ENCODE results near the gene WDSUB1. TPM values are rescaled to one million over a fixed set of nuclear protein-coding genes. Genes with fewer than 3 reads are reported as not detected.
A peak's percentile ranks its signal among the peaks of the same experiment; 100 is the strongest.

Gene WDSUB1
- total RNA-seq, 2 experiments from 2014 or later: 5.3 to 5.9 TPM

DNA sequence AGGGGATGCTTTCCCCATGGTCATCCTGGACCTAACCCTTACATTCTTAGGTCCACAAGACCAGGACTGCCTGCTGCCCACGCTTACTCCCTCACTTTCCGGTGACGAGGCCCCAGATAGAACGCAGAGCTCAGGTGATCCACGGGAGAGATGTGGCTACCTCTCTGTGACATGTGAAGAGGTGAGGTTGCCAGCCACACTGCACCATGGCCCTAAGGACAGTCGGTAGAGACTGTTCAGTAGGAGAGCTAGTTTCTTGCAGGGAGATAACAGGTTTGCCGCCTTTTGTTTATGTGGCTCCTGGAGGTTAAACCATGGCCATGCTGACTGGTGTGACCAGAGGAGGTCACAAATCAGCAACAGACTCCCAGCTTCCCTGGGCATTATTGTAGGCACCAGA lies 71.4 kb downstream of the WDSUB1 start:
- H3K36me3 Mint-ChIP-seq (ENCODE audit: low read depth): no peaks in the 10 kb centered on the region
- H3K27me3 Mint-ChIP-seq (ENCODE audit: low read depth): no peaks in the 10 kb centered on the region
- H3K4me3 Mint-ChIP-seq: no peak overlapping the region
- POLR2A ChIA-PET: interaction anchor here (0.8 kb wide), 1 partner anchor 51 kb away, joined by 3 read pairs; no protein-coding TSS in a partner anchor
- no peak for ATAC-seq
- CTCF ChIA-PET: interaction anchor here (0.6 to 1.5 kb wide), 2 partner anchors 12 to 96 kb away, joined by 3 to 4 read pairs; no protein-coding TSS in a partner anchor
- peaks cover 3% of the 10 kb centered on the region for H3K4me1 Mint-ChIP-seq (ENCODE audit: low read depth)
- no peaks in the 10 kb centered on the region for H3K9me3 Mint-ChIP-seq (ENCODE audit: insufficient read depth)
- H3K27ac Mint-ChIP-seq: no peak overlapping the region
- DNase-seq: no peak

DNA sequence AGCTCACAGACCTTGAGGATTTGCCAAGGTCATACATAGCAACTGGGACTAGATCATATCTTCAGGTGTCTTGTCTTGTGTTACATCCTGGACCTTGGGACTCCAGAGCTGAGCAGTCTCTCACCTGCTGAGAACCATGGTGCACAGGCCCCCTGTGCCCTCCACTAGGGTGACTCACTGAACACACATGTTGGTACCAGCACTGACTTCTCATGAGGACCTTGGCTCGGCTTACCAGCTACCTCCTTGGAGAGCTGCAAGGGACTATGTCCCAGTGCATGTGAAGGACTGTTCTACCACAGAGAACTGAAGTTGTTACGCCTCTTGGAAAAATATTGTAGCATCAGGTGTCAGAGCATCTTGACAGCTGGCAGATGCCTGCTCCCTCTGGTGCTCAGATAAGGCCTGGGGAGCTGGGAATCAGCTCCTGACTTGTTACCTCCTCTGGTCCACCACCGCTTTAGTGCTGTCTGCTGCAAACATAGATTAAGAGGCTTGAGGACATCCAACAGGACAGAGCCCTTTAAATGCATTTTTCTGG lies 72.1 kb downstream of the WDSUB1 start:
- Mint-ChIP-seq H3K27me3 (ENCODE audit: low read depth) (no peaks in the 10 kb centered on the region), H3K4me3 (no peak overlapping the region), H3K9me3 (ENCODE audit: insufficient read depth) (no peaks in the 10 kb centered on the region), H3K36me3 (ENCODE audit: low read depth) (no peaks in the 10 kb centered on the region), H3K27ac (no peak overlapping the region), H3K4me1 (ENCODE audit: low read depth) (peaks cover 10% of the 10 kb centered on the region)
- ATAC-seq: no peak
- CTCF ChIA-PET: interaction anchor here (0.6 to 1.5 kb wide), 2 partner anchors 13 to 96 kb away, joined by 3 to 4 read pairs; no protein-coding TSS in a partner anchor
- POLR2A ChIA-PET: interaction anchor here (0.6 kb wide), 1 partner anchor 1099 kb away, joined by 3 read pairs; no protein-coding TSS in a partner anchor
- DNase-seq: no peak

DNA sequence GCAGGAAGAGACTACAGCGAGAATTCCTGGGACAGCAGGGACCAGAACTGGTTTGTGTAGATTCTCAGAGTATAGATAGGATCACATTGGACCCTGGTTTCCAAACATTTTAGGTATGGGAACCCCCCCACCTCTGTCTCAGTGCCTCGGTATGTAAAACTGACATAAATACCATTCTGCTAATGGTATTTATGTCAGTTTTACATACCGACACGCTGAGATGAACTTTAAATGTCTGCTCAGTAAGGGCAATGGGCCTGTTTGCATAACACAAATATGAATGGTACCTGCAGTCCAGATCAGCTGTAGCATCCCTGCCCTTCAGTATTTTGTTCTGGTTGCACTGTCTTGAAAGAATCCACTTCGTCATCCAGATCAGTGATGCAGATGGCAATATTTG lies 73.2 kb downstream of the WDSUB1 start:
- Mint-ChIP-seq H3K27me3 (ENCODE audit: low read depth) (no peaks in the 10 kb centered on the region), H3K4me1 (ENCODE audit: low read depth) (peaks cover 14% of the 10 kb centered on the region), H3K27ac (no peak overlapping the region), H3K9me3 (ENCODE audit: insufficient read depth) (no peaks in the 10 kb centered on the region), H3K4me3 (no peak overlapping the region), H3K36me3 (ENCODE audit: low read depth) (no peaks in the 10 kb centered on the region)
- ATAC-seq (no peak), DNase-seq (no peak)
- CTCF ChIA-PET: no interaction called here
- POLR2A ChIA-PET: no interaction called here

DNA sequence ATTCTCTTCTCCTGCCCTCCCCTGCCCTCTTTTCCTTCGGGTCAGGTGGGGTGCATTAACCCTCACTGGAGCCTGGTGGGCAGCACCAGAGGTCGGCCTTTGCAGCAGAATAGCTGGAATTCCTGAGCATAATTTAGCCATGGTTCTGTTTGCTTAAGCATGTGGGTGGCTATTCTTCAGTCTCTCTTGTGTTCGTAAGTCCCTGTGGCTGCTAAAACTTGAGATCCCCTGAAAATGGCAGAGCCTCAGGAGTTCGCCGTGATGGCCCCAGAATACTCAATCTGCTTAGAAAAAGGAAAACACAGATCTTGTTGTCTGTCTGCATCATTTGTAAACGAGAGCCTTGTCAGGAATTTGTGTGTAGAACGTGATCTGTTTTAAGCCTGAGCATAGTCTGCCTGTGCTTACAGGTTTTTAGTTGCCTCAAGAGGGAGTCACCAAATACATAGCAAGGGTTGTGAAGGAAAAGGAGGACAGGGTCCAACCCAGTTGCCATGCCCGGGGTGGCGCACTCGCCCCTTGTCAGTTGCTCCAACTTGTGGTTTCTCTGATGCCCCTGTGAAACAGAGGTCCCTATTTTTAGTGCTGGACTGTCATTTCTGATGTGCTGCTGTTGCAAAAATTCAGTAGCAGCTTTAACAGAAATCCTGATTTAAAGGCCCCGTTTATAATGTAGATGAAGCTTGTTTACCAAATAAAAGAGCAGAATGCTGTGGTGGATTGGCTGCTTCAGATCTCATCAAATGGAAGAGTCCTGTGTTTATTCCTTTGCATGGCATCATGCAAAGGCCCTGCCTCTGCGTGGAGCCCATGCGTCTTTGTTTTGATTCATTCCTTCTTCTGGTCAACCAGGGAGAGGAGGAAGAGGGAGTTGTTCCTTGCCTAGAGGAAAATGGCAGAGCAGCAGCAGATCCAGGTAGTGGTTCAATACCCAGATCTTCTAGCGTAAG lies 74.8 kb downstream of the WDSUB1 start:
- CTCF ChIA-PET: interaction anchor here (1.5 kb wide), 1 partner anchor 14 kb away, joined by 3 read pairs; no protein-coding TSS in a partner anchor
- peaks cover 14% of the 10 kb centered on the region for H3K4me1 Mint-ChIP-seq (ENCODE audit: low read depth)
- no peak for DNase-seq
- H3K36me3 Mint-ChIP-seq (ENCODE audit: low read depth): no peaks in the 10 kb centered on the region
- H3K27me3 Mint-ChIP-seq (ENCODE audit: low read depth): no peaks in the 10 kb centered on the region
- H3K27ac Mint-ChIP-seq: no peak overlapping the region
- no peaks in the 10 kb centered on the region for H3K9me3 Mint-ChIP-seq (ENCODE audit: insufficient read depth)
- no peak for ATAC-seq
- POLR2A ChIA-PET: interaction anchor here (0.6 to 1.1 kb wide), 2 partner anchors 75 to 501 kb away, joined by 3 to 4 read pairs; partner anchors contain the start of gene MARCHF7
- H3K4me3 Mint-ChIP-seq: no peak overlapping the region

DNA sequence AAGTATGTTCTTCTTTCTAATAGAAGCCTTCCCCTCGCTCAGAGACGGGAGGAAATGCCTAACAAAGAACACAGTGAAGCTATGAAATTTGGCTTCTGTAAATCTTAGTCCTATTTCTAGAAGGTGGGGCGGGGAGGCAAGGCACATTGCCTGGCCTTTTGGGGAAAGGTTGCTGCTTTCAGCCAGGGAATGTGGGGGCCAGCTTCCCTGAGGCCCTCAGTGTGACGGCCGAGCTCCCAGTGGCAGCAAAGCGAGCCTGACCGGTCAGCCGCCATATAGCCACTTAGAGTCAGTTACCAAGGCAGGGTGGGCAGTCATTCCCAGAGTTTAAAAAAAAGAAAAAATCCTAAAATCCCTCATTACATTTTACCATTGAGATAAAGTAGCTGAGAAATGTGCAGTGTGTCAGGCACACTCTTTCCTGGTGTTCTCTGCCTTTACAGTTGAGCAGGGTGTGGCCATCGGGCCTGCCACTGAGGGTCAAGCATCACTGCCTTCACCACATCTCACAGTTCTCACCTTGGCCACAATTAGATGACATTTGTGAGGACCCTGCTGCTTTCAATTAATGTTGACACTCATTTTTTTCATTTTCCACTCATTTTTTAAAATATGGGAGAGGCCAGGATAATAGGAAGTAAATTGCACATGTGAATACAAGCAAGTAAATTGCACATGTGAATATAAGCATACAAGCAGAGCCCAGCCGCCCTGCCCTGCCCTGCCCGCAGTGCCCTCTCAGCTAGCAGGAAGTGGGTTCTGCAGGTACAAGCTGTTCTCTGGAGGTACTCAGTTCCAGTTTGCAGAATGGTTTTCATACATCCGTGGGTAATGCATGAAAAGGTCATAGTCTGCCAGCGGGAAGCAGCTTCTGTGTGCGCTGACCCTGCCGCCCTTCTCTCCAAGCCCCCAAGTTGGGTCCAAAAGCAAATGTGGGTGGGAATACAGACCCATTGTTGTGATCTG lies 76.9 kb downstream of the WDSUB1 start:
- H3K36me3 Mint-ChIP-seq (ENCODE audit: low read depth): no peaks in the 10 kb centered on the region
- ChIA-PET CTCF (interaction anchor here (1.1 to 2.0 kb wide), 3 partner anchors 10 to 213 kb away, joined by 3 to 5 read pairs (median 5); no protein-coding TSS in a partner anchor), POLR2A (no interaction called here)
- peak; percentile 70 for DNase-seq
- no peaks in the 10 kb centered on the region for H3K27me3 Mint-ChIP-seq (ENCODE audit: low read depth)
- peak overlapping the region; percentile 47 for H3K4me3 Mint-ChIP-seq
- no peak overlapping the region for H3K27ac Mint-ChIP-seq
- ATAC-seq: peak; percentile 97
- no peaks in the 10 kb centered on the region for H3K9me3 Mint-ChIP-seq (ENCODE audit: insufficient read depth)
- H3K4me1 Mint-ChIP-seq (ENCODE audit: low read depth): peaks cover 14% of the 10 kb centered on the region

DNA sequence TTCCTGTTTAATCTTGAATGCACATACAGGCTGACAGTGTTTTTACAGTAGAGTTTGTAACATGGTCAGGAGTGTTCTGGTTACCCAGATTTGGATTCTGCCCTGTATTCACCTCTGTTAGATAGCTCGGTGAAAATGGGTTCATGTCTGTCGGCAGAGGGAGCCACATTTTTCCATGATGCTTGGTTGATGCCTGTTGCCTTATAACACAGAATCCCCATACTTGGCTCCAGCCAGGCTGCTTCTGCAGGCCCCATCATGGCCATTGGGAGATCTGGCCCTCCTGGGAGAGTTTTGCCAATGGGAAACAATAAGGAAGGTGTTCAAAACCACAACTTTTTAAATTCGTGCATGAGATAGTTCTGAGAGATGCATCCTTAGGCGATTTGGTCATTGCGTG lies 78.1 kb downstream of the WDSUB1 start:
- Mint-ChIP-seq H3K27ac (no peak overlapping the region), H3K27me3 (ENCODE audit: low read depth) (no peaks in the 10 kb centered on the region), H3K9me3 (ENCODE audit: insufficient read depth) (no peaks in the 10 kb centered on the region), H3K36me3 (ENCODE audit: low read depth) (no peaks in the 10 kb centered on the region), H3K4me1 (ENCODE audit: low read depth) (peaks cover 14% of the 10 kb centered on the region), H3K4me3 (no peak overlapping the region)
- ATAC-seq: no peak
- DNase-seq: no peak
- POLR2A ChIA-PET: no interaction called here
- CTCF ChIA-PET: no interaction called here

DNA sequence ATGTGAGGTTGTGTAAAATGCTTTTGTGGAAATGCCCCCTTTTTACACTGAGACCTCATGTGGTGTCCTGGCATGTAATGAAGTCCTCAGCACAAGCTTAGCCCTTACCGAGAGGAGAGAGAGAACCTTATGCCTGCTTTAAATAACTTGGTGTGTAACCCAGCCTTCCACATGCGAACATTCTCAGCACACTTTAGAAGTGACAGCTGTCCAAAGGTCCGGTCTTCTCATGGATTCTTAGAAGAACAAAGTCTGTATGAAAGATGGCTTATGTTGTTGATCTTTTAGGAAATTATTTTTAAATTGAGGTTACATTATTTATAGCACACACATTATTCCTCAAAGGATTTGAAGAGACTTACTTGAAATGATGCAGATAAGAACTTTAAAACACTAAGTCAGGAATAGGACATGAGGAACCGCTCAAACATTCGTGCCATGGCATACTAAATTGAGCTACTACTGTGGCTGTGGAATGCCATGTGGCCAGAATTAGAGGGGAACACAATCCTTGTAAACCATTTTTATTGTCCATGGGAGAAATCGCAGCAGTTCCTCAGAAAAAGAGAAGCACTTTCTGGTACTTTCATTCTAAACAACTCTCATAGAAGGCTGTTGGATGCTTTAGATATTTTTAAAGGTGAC lies 79.6 kb downstream of the WDSUB1 start:
- CTCF ChIA-PET: interaction anchor here (0.5 kb wide), 1 partner anchor 254 kb away, joined by 3 read pairs; no protein-coding TSS in a partner anchor
- H3K36me3 Mint-ChIP-seq (ENCODE audit: low read depth): no peaks in the 10 kb centered on the region
- H3K4me1 Mint-ChIP-seq (ENCODE audit: low read depth): peaks cover 17% of the 10 kb centered on the region
- ATAC-seq: no peak
- H3K27ac Mint-ChIP-seq: no peak overlapping the region
- no peaks in the 10 kb centered on the region for H3K9me3 Mint-ChIP-seq (ENCODE audit: insufficient read depth)
- POLR2A ChIA-PET: no interaction called here
- no peak for DNase-seq
- H3K4me3 Mint-ChIP-seq: no peak overlapping the region
- H3K27me3 Mint-ChIP-seq (ENCODE audit: low read depth): no peaks in the 10 kb centered on the region

DNA sequence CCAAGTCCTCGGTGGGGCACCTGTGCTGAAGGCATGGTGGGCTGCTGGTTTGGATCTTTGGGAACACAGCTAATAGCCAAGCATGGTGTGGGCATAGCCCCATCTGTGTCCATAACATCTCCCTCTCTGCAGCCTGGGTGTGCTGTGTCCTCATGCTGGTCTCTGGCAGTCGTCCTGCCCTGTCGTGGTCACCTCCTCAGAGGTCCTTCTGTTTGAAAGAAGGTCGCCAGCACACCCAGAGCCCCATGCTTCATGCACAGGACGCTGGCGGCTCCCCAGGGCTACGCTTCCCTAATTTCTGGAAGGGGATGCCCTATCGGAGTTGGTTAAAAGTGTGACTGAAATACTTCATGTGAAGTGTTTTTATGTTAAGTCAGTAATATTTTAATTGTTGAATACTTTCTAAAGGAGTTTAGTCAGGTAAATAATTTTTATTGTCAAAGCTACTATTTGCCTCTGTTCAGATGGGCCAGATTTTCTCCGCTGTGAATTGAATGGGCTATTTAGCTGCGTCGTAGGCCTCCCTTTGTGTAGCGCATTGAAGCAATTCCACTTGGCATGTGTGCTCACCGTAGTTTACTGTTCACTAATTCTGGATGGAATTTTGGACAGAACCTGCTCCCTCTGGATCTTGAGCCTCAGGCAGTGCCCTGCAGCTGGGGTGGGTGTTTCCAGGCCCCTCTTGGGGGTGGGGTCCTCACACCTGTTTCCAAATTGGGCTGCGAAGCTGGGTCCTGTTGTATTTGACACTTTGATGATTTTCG lies 81.9 kb downstream of the WDSUB1 start:
- H3K4me3 Mint-ChIP-seq: no peak overlapping the region
- no peak for DNase-seq
- H3K4me1 Mint-ChIP-seq (ENCODE audit: low read depth): peaks cover 22% of the 10 kb centered on the region
- ChIA-PET CTCF (no interaction called here), POLR2A (no interaction called here)
- H3K9me3 Mint-ChIP-seq (ENCODE audit: insufficient read depth): no peaks in the 10 kb centered on the region
- no peak overlapping the region for H3K27ac Mint-ChIP-seq
- H3K36me3 Mint-ChIP-seq (ENCODE audit: low read depth): no peaks in the 10 kb centered on the region
- no peak for ATAC-seq
- no peaks in the 10 kb centered on the region for H3K27me3 Mint-ChIP-seq (ENCODE audit: low read depth)

DNA sequence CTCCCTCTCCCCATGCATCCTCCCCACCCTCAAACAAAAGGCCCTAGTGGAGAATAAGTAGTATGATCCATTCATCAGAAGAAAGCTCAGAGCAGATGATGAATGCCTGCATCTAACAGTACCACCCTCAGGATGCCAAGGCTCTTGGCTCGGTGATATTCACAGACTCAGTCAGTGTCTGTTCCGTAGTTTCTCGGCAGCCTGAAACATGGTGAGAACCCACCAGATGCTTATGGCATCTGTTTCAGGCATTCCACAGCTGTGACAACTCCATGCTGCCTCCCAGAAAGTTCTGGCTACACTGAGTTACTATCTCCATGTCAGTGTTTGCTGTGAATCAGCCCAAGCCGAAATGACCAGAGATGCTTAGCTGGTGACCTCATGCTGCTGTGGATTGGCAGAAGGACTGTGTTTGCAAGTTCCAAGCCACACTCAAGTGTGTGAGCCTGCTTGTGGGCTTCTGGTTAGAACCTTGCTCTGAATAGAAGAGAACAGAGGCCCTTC lies 83.9 kb downstream of the WDSUB1 start:
- ATAC-seq (no peak), DNase-seq (no peak)
- ChIA-PET CTCF (no interaction called here), POLR2A (no interaction called here)
- H3K27me3 Mint-ChIP-seq (ENCODE audit: low read depth): no peaks in the 10 kb centered on the region
- H3K27ac Mint-ChIP-seq: no peak overlapping the region
- no peaks in the 10 kb centered on the region for H3K36me3 Mint-ChIP-seq (ENCODE audit: low read depth)
- H3K9me3 Mint-ChIP-seq (ENCODE audit: insufficient read depth): no peaks in the 10 kb centered on the region
- H3K4me3 Mint-ChIP-seq: no peak overlapping the region
- peaks cover 16% of the 10 kb centered on the region for H3K4me1 Mint-ChIP-seq (ENCODE audit: low read depth)

DNA sequence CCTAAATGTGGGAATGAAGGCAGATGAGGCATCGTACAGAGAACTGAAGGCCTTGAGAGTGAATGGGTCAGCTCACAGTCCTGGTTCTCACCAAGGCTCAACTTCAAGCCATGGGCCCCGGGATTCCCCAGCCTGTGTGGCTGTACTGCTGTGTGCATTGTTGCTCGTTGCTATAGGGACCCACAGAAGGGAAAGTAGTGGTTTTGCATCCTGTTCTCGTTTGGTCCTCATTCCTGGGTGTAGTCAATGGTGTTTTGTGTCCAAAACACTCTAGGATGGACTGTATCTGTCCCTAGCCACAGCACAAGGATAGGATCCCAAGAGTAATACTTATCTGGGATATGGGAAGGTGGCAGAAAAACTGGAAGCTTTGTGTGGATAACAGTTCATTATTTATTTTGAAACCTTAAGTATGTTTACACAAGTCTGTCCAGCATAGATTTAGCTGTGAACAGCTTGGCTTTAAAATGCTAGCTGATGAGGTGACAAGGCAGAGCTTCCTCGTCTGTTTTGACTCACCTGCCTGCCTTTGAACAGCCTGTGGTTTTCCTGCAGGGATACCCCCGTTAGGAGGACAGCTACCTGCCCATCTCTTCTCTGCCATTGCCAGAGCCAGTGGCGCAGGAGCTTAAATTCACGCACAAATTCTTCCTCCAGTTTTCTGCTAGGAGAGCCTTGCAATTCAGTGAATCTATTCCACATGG lies 85.0 kb downstream of the WDSUB1 start:
- Mint-ChIP-seq H3K36me3 (ENCODE audit: low read depth) (no peaks in the 10 kb centered on the region), H3K4me3 (no peak overlapping the region), H3K4me1 (ENCODE audit: low read depth) (peaks cover 16% of the 10 kb centered on the region), H3K27me3 (ENCODE audit: low read depth) (peaks cover 2% of the 10 kb centered on the region), H3K27ac (no peak overlapping the region), H3K9me3 (ENCODE audit: insufficient read depth) (no peaks in the 10 kb centered on the region)
- ChIA-PET POLR2A (no interaction called here), CTCF (interaction anchor here (1.4 kb wide), 1 partner anchor 83 kb away, joined by 3 read pairs; no protein-coding TSS in a partner anchor)
- DNase-seq (peak; percentile 53), ATAC-seq (peak; percentile 90)

Data from activated CD8-positive, alpha-beta T cell treated with anti-CD3 and anti-CD28 coated beads, Interleukin-2, amount 10 ng/mL, durations not matched to agents 7 days and 5 days (primary cell).